Measurements from ENCODE around the gene ALDH4A1.
A peak's percentile ranks its signal among the peaks of the same experiment; 100 is the strongest.

ALDH4A1 gene

GRCh38 chr1:18885311-18886002, 16.9 kb downstream of the ALDH4A1 start:
- Mint-ChIP-seq H3K27me3 (no peaks in the 10 kb centered on the region), H3K9me3 (no peaks in the 10 kb centered on the region), H3K27ac (no peak overlapping the region), H3K4me3 (no peak overlapping the region), H3K36me3 (peaks cover 10 to 26% of the 10 kb centered on the region in 2 donors), H3K4me1 (no peaks in the 10 kb centered on the region)
- ATAC-seq (replicated peaks) (no peak), DNase-seq (no peak)

- Mint-ChIP-seq H3K36me3 (peaks cover 10 to 26% of the 10 kb centered on the region in 2 donors), H3K4me1 (no peaks in the 10 kb centered on the region), H3K27me3 (no peaks in the 10 kb centered on the region), H3K9me3 (no peaks in the 10 kb centered on the region), H3K4me3 (no peak overlapping the region), H3K27ac (no peak overlapping the region)
- DNase-seq (no peak), ATAC-seq (replicated peaks) (no peak)
Observed at GRCh38 chr1:18884727-18885126, 17.6 kb downstream of the ALDH4A1 start.

- Mint-ChIP-seq H3K27ac (no peak overlapping the region), H3K36me3 (peaks cover 10 to 26% of the 10 kb centered on the region in 2 donors), H3K4me1 (no peaks in the 10 kb centered on the region), H3K4me3 (no peak overlapping the region), H3K27me3 (no peaks in the 10 kb centered on the region), H3K9me3 (no peaks in the 10 kb centered on the region)
- ATAC-seq (replicated peaks): peak; percentile 16 to 21
- no peak for DNase-seq
Observed at GRCh38 chr1:18884419-18884717, 18.0 kb downstream of the ALDH4A1 start.

- DNase-seq: peak; percentile 49
- no peak overlapping the region for H3K27ac Mint-ChIP-seq
- H3K9me3 Mint-ChIP-seq: no peaks in the 10 kb centered on the region
- no peaks in the 10 kb centered on the region for H3K4me1 Mint-ChIP-seq
- peak; percentile 82 for ATAC-seq (replicated peaks)
- no peak overlapping the region for H3K4me3 Mint-ChIP-seq
- H3K27me3 Mint-ChIP-seq: no peaks in the 10 kb centered on the region
- H3K36me3 Mint-ChIP-seq: peaks cover 10 to 26% of the 10 kb centered on the region in 2 donors
Observed at GRCh38 chr1:18883636-18884418, 18.5 kb downstream of the ALDH4A1 start.

- no peak for ATAC-seq (replicated peaks)
- DNase-seq: no peak
- no peak overlapping the region for H3K4me3 Mint-ChIP-seq
- H3K4me1 Mint-ChIP-seq: no peaks in the 10 kb centered on the region
- no peak overlapping the region for H3K27ac Mint-ChIP-seq
- H3K27me3 Mint-ChIP-seq: no peaks in the 10 kb centered on the region
- peaks cover 10 to 26% of the 10 kb centered on the region in 2 donors for H3K36me3 Mint-ChIP-seq
- H3K9me3 Mint-ChIP-seq: no peaks in the 10 kb centered on the region
Observed at GRCh38 chr1:18883079-18883478, 19.3 kb downstream of the ALDH4A1 start.

GRCh38 chr1:18882486-18882885, 19.9 kb downstream of the ALDH4A1 start:
- no peaks in the 10 kb centered on the region for H3K9me3 Mint-ChIP-seq
- no peaks in the 10 kb centered on the region for H3K27me3 Mint-ChIP-seq
- H3K4me1 Mint-ChIP-seq: no peaks in the 10 kb centered on the region

GRCh38 chr1:18881642-18882431, 20.5 kb downstream of the ALDH4A1 start:
- no peak for ATAC-seq (replicated peaks)
- DNase-seq: no peak
- H3K4me1 Mint-ChIP-seq: no peaks in the 10 kb centered on the region
- H3K4me3 Mint-ChIP-seq: no peak overlapping the region
- no peaks in the 10 kb centered on the region for H3K9me3 Mint-ChIP-seq
- H3K36me3 Mint-ChIP-seq: peaks cover 10 to 23% of the 10 kb centered on the region in 2 donors
- H3K27ac Mint-ChIP-seq: no peak overlapping the region
- no peaks in the 10 kb centered on the region for H3K27me3 Mint-ChIP-seq

More at GRCh38 chr1:18882486-18882885, 19.9 kb downstream of the ALDH4A1 start:
- DNase-seq (no peak), ATAC-seq (replicated peaks) (no peak)
- no peak overlapping the region for H3K27ac Mint-ChIP-seq
- no peak overlapping the region for H3K4me3 Mint-ChIP-seq
- peaks cover 10 to 26% of the 10 kb centered on the region in 2 donors for H3K36me3 Mint-ChIP-seq

GRCh38 chr1:18881164-18881563, 21.2 kb downstream of the ALDH4A1 start:
- no peak overlapping the region for H3K4me3 Mint-ChIP-seq
- peaks cover 12 to 21% of the 10 kb centered on the region in 2 donors for H3K36me3 Mint-ChIP-seq
- H3K4me1 Mint-ChIP-seq: no peaks in the 10 kb centered on the region

GRCh38 chr1:18880585-18880984, 21.8 kb downstream of the ALDH4A1 start:
- H3K4me3 Mint-ChIP-seq: no peak overlapping the region
- H3K9me3 Mint-ChIP-seq: no peaks in the 10 kb centered on the region
- H3K27me3 Mint-ChIP-seq: no peaks in the 10 kb centered on the region
- no peak for ATAC-seq (replicated peaks)
- H3K36me3 Mint-ChIP-seq: peaks cover 12 to 21% of the 10 kb centered on the region in 2 donors
- DNase-seq: no peak
- no peak overlapping the region for H3K27ac Mint-ChIP-seq
- peaks cover 0 to 2% of the 10 kb centered on the region in 2 donors for H3K4me1 Mint-ChIP-seq

More at GRCh38 chr1:18881164-18881563, 21.2 kb downstream of the ALDH4A1 start:
- no peaks in the 10 kb centered on the region for H3K9me3 Mint-ChIP-seq
- no peak overlapping the region for H3K27ac Mint-ChIP-seq
- ATAC-seq (replicated peaks) (no peak), DNase-seq (no peak)
- H3K27me3 Mint-ChIP-seq: no peaks in the 10 kb centered on the region

GRCh38 chr1:18879791-18880309, 22.5 kb downstream of the ALDH4A1 start:
- no peaks in the 10 kb centered on the region for H3K9me3 Mint-ChIP-seq
- H3K27ac Mint-ChIP-seq: no peak overlapping the region
- ATAC-seq (replicated peaks) (no peak), DNase-seq (no peak)
- H3K4me1 Mint-ChIP-seq: peaks cover 0 to 6% of the 10 kb centered on the region in 2 donors
- H3K36me3 Mint-ChIP-seq: peaks cover 12 to 20% of the 10 kb centered on the region in 2 donors
- H3K4me3 Mint-ChIP-seq: no peak overlapping the region
- H3K27me3 Mint-ChIP-seq: no peaks in the 10 kb centered on the region

- Mint-ChIP-seq H3K9me3 (no peaks in the 10 kb centered on the region), H3K4me1 (peaks cover 0 to 6% of the 10 kb centered on the region in 2 donors), H3K36me3 (peaks cover 12 to 17% of the 10 kb centered on the region in 2 donors), H3K27me3 (no peaks in the 10 kb centered on the region), H3K4me3 (no peak overlapping the region), H3K27ac (no peak overlapping the region)
- ATAC-seq (replicated peaks): no peak
- no peak for DNase-seq
Observed at GRCh38 chr1:18879215-18879790, 23.1 kb downstream of the ALDH4A1 start.

- DNase-seq (no peak), ATAC-seq (replicated peaks) (no peak)
- no peak overlapping the region for H3K27ac Mint-ChIP-seq
- peaks cover 12 to 17% of the 10 kb centered on the region in 2 donors for H3K36me3 Mint-ChIP-seq
- no peak overlapping the region for H3K4me3 Mint-ChIP-seq
- no peaks in the 10 kb centered on the region for H3K9me3 Mint-ChIP-seq
- no peaks in the 10 kb centered on the region for H3K27me3 Mint-ChIP-seq
- peaks cover 0 to 6% of the 10 kb centered on the region in 2 donors for H3K4me1 Mint-ChIP-seq
Observed at GRCh38 chr1:18878538-18879214, 23.7 kb downstream of the ALDH4A1 start.

GRCh38 chr1:18877282-18877681, 25.1 kb downstream of the ALDH4A1 start:
- no peaks in the 10 kb centered on the region for H3K9me3 Mint-ChIP-seq
- peaks cover 12 to 14% of the 10 kb centered on the region in 2 donors for H3K36me3 Mint-ChIP-seq
- DNase-seq (no peak), ATAC-seq (replicated peaks) (no peak)
- H3K4me1 Mint-ChIP-seq: peaks cover 0 to 6% of the 10 kb centered on the region in 2 donors
- H3K4me3 Mint-ChIP-seq: no peak overlapping the region
- no peak overlapping the region for H3K27ac Mint-ChIP-seq
- H3K27me3 Mint-ChIP-seq: no peaks in the 10 kb centered on the region

All from stimulated activated naive B cell treated with anti-CD40 and anti-IgM and Interleukin-4, amounts not matched to agents 10 μg/mL and 1 μg/mL and 100 μg/mL, for 72 hours (primary cell).